GM19372 (cell line): ENCODE results near the gene DENND2A.
"Not testable (repeated sequence)": the region's sequence is repeated elsewhere in the genome, so short reads cannot be mapped to it uniquely, and the experiment has no call there.

Source experiments
- ATAC-seq: cut with Tn5 transposase; IDR thresholded peaks from one replicate; pipeline ENCODE4 v1.9.1; 2021; ENCODE audit warnings: mild to moderate bottlenecking, low read depth, moderate library complexity; ENCODE audit not compliant: unreplicated experiment

The DENND2A gene

GRCh38 chr7:140521421-140521820, 119.2 kb downstream of the DENND2A start:
- ATAC-seq: no peak

- no peak for ATAC-seq
Observed at GRCh38 chr7:140519007-140519399, 121.6 kb downstream of the DENND2A start.

DNA sequence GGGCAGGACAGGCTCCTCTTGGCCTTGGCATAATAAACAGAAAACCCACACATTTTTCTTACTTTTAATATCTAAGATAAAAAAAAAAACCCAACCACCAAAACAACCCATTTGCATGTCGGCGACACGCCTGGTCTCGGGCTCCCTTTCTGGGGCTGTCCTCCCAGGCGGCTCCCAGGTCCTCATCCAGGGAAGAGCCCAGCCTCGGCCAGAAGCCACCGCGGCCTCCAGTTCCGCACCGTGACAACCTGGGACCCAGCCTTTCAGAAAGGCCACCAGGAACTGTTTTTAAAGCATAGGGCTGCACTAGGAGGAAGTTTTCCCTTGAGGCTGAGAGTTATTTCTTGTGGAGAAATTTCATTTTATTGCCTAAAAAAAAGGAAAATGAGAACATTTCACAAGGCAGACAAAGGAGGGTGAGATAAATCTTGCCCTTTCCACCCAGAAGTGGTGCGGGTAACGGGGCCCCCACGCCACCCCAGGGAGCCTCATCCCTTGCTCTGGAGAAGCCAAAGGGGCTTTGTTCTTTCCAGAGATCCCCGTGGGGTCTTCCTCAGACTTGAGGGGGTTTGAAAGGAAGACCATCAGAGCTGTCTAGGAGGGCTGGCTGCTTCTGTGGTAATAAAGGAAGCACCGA, 122.1 kb downstream of the DENND2A start:
- ATAC-seq: no peak

GRCh38 chr7:140517546-140518369, 122.9 kb downstream of the DENND2A start:
- no peak for ATAC-seq

DNA sequence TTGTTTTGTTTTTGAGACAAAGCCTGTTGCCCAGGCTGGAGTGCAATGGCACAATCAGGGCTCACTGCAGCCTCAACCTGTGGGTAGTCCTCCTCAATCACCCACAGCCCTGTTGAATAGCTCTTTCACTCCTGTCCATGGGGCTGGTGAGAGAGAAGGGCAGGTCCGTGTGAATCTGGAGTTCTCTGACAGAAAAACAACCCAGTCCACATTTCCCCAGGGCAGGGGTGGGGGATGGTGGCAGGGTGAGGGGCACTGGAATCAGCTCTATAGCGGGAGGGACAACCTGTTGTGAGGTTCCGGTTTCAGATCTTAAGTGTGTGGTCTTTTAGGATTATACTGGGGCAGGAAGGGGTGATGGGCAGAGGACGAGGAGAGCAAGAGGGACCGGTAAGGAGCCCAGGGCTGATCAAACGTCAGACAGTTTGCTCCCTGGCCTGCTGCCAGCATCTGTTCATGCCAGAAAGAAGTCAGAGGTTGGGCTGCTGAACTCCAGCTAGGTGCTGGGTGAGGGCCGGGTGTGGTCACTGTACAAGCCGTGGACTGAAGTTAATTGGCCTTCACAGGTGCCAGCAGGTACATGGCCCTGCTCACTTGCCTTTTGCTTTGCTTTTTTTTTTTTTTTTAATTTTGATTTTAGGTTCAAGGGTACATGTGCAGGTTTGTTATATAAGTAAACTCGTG, 128.2 kb downstream of the DENND2A start:
- ATAC-seq: no peak

DNA sequence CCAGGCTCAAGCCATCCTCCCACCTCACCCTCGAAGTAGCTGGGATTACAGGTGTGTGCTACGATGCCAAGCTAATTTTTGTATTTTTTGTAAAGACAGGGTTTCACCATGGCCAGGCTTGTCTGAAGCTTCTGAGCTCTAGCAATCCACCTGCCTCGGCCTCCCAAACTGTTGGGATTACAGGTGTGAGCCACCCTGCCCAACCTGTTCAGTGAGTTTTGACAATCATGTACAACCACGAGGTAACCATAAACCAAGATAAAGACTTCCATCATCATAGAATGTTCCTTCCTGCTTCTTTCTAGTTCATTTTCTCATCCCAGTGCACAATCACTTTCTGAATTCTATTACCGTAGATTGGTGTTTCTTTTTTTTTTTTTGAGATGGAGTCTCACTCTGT, 130.8 kb downstream of the DENND2A start:
- ATAC-seq: no peak

DNA sequence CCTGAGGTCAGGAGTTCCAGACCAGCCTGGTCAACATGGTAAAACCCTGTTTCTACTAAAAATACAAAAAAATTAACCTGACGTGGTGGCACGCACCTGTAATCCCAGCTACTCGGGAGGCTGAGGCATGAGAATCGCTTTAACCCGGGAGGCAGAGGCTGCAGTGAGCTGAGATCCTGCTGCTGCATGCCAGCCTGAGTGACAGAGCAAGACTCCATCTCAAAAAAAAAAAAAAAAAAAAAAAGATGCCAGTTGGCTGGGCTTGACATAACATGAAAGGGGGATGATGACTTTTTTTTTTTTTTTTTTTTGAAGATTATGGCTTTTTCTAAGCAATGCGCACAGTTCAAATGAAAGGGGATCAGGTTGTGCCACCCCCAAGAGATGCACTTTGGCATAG, 133.1 kb downstream of the DENND2A start:
- not testable (repeated sequence) for ATAC-seq

- ATAC-seq: no peak
Observed at GRCh38 chr7:140506788-140507464, 133.7 kb downstream of the DENND2A start.

DNA sequence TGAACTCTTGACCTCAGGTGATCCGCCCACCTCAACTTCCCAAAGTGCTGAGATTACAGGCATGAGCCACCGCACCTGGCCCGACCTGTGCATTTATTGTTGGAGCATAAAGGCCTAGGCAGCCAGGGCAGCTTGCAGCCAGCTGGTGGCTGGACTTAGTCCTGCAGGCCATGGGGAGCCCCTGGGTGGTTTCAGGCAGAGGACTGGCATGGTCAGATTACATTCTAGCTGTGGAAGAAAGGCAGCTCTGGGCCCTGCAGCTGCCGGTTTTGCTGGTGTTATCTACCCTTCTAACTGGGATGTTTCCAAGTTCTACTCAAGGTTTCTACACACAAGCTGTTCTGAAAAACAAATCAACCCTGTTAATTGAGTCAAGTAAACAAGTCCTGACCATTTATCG, 138.6 kb downstream of the DENND2A start:
- ATAC-seq: no peak

- ATAC-seq: not testable (repeated sequence)
Observed at GRCh38 chr7:140497807-140498206, 142.8 kb downstream of the DENND2A start.

DNA sequence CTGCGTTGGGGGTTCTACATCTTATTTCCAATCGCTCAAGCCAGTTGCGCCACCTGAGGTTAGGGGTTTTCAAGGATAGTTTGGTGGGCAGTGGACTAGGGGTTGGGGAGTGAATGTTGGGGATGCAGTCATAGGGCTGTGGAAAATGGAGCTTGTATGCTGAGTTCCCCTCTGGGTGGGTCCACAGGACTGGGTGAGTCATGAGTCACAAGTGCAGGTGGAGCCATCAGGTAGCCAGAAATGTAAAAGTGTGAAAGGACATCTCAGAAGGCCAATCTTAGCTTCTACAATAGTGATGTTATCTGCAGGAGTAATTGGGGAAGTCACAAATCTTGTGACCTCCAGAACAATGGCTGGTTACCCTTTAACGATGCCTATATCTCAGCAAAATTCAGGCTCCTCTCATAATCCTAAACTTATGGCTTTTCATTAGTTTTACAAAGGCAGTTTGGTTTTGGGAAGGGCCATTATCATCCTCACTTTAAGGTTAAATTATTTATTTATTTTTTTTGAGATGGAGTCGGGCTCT, 143.3 kb downstream of the DENND2A start:
- ATAC-seq: no peak

GRCh38 chr7:140495514-140496097, 145.0 kb downstream of the DENND2A start:
- no peak for ATAC-seq

DNA sequence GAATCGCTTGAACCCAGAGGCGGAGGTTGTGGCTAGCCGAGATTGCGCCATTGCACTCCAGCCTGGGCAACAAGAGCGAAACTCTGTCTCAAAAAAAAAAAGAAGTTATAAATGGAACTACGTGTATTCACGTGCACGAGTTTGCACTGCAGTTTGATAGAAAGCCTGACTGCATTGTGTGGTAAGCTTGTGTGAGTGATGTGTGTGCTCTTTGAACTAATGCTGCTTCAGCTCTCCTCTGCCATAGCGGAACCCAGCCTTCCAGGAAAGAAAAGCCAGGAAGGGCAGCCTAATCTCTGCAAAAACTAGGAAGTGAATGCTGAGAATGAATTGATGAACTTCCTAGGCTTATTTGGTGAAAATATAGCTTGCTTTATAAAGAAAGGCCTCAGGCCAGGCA, 145.7 kb downstream of the DENND2A start:
- ATAC-seq: no peak

DNA sequence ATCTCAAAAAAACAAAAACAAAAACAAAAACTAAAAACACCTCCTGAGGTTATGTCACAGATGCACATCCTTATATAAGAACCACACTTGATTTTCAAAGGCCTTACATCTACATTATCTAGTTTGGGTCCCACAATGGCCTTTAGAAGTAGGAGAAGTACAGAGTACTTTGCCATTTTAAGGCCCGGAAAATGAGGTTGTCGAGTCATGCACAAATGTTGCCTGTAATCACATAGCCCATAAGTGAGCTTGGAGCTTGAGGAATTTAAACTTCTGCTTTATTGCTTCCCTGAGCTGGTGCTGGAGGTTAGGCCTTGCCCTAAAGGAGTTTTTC, 151.6 kb downstream of the DENND2A start:
- ATAC-seq: no peak

- no peak for ATAC-seq
Observed at GRCh38 chr7:140485500-140486265, 154.9 kb downstream of the DENND2A start.

DNA sequence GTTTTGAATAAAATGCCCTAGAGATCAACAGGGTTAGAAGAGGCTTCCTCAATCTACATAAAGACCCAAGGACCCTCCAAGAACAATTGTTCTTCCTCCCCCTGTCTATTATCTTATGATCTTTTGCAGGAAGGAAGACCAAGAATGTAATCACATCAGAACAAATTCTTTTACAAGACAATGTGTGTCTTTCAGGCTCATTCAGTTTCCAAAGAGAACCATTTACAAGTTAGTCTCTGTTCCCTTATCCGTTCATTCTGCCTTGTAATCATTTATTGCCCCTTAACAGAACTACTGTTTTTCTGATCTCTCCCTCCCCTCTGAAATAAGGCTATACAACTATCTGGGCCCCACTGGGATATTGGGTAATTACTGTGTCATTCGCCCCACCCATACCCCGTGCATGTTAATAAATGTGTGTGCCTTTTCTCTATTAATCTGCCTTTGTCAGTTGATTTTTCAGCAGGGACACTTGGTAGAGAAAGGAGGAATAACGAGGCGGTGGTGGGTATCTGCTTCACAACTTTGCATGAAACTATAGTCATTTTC, 155.6 kb downstream of the DENND2A start:
- no peak for ATAC-seq

DNA sequence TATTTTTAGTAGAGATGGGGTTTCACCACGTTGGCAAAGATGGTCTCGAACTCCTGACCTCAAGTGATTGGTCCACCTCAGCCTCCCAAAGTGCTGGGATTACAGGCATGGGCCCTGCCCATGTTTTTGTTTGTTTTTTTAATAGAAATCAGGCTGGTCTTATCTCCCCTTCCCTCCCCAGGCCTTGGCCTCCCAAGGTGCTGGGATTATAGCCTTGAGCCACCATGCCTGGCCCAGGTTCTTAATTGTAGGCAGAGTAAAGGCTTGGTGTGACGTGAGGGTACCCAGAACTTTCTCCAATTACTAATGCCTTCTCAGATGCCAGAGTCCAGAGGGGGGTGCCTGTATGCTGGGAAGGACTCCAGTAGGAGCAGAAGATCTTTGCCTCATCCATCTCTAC, 156.1 kb downstream of the DENND2A start:
- ATAC-seq: no peak

DNA sequence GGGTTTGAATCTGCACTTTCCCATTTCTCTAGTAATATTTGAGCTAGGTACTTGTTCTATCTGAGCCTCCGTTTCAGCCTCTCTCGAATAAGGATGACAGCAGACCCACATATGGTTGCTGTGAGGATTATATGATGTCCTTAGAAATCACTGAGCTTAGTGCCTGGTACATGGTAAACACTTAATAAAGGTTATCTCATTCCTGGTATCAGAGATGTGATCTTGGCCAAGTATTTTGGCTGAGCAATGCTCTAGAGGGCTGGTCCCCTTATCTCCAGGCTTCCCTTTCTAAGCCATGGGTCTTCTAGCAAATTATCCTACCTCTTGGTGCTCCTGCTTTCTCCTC, 160.9 kb downstream of the DENND2A start:
- no peak for ATAC-seq

DNA sequence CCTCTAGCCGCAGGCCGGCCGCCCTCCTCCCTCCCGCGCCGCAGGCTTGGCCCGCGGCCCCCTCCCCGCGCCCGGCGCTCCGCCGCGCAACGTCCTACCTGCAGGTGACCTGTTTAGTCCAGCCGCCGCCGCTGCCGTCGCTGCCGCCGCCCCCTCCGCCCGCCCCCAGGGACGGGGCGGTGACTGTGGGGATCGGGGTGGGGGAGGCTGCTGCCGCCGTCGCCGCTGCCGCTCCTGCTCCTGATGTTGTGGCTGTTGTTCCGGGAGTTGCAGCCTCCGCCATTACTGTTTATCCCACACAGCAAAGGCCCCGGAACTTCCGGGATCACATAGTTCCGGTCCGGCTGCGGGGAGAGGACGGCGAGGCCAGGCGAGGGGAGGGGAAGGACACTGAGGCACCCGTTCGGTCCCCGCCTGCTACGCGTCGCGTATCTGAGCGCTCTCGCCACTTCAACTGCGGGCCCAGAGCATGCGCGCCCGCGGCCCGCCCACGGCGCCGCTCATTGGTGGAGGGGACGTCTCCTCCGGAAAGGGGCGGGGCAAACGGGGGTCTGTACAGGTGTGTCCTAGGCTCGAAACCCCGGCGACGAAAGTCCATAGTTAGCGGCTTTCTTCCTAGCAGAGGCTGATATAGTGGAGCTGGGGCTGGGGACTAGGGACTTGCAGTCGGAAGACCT, 161.4 kb downstream of the DENND2A start, which contains the start of gene MKRN1:
TSS of gene MKRN1 (minus strand) at position 444 of the 677 bp plus-strand sequence. CDS start at position 283, 161 bp downstream.
- ATAC-seq: peak; percentile 90
